GM19351 (cell line): ENCODE data around the gene ETS2.

ENCODE experiments used
- ATAC-seq: cut with Tn5 transposase; IDR thresholded peaks from one replicate; pipeline ENCODE4 v1.9.1; 2021; ENCODE audit warnings: mild to moderate bottlenecking, moderate library complexity; ENCODE audit not compliant: unreplicated experiment

The ETS2 gene

DNA sequence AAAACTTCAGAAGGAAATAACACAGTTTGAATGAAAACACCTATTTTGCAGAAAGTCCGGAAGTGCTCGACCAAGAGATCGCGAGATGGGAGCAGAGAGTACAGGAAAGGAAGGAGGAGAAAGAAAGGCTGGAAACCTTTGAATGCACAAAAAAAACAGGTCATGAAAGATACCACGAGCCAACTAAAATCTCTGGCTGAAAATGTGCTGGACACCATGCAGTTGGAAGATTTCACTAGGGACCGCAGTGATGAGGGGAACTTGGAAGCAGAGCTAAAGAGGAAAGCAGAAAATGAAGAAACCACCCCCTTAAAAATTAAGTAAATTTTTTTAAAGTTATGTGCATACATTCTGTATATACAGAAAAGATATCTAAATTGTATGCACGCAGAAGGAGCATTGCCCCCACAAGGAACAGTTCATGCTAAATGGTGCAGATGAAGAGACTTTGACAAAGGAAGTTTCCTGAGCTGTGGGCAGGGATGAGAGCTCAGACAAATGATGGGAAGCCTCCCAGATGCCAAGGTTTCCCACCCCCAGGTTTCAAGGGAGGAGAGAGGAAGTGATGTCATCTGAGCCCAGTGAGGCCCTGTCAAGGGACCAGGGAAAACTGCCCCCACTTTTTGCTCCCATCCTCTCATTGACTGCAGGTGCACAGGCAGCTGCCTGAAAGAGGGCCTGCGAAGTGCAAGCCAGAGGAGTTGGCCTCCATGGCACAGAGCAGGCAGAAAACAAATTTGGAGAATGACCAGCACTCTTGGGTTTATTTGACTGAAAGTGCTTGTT lies 52.5 kb downstream of the ETS2 start:
- ATAC-seq, result no peak

DNA sequence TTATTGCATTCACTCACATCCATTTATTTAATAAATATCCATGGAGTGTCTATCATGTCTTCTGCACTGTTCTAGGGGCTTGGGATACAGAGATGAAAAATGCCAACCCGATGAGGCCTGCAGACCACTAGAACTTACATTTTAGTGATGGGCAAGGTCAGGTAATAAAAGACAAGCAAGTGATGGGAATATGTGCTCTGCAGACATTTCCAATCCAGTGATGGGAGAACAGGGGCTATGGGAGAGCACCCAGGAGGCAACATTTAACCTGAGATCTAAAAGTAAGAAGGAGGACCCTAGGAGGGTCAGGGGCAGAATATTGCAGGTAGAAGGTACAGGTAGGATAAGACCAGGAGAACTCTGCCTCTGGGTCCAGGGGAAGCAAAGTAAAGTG lies 53.1 kb downstream of the ETS2 start:
- ATAC-seq, result no peak

DNA sequence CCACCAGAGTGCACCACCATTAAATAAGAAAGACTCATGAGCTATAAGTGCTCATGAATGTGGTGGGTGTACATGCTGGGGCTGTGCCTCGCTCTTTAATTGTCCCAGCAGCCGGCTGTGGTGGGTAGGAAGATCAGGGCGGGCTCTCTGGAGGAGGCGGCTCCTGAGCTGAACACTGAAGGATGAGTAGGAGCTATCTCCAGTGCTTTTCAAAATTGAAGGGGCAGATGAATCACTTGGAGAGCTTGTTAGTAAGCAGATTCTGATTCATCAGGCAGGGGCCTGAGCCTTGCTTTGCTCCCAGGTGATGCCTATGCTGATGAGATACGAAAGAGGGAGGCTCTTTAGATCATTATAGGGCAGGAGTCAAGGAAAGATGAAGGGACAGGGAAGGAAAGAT lies 54.1 kb downstream of the ETS2 start:
- ATAC-seq, result no peak

DNA sequence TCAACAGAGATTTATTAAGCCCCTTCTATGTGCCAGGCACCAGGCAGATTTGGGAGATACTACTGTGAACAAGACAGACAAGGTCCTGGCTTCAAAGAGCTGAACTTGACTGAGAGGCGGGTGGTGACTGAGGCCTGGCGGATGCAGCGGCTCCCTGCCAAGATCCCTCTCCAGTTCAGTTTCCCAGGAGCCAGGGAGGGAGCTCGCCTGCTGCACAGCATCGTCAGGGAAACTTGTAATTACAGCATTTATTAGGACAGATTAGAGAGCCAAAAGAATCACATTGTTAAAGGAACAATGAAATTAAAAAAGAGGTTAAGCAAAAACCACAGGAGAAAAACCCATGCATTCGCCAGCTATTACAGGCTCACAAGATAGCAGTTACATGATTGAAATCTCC lies 55.3 kb downstream of the ETS2 start:
- ATAC-seq, result no peak

DNA sequence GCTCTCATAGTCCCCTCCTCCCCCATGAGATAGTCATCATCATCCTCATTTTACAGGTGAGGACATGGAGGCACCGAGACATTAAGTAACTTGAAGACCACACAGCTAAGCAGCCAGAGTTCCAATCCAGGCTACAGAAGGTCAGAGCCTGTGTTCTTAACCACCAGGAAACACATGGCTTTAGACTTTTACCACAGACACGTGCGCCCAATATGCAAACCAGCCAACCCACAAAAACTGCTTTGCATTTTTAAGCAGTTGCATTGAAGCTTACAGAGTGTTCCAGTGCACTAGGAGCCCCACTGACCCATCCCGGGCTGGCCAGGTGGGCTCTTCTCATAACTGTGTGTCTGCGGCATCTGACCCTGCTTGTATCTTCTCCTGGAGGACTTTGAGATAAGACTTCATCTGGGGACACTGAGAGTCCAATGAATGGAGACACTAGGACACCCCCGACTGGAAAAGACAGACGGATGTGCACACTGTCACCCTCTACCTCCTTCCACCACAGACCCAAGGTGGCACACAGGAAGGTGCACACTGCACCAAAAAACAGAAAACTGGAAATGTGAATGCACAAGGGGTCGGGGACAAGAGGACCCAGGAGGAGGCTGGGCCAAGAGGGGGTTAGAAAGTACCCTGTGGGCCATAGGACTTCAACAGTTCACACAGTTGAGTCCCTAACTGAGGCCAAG lies 56.4 kb downstream of the ETS2 start:
- ATAC-seq, result peak; percentile 90

DNA sequence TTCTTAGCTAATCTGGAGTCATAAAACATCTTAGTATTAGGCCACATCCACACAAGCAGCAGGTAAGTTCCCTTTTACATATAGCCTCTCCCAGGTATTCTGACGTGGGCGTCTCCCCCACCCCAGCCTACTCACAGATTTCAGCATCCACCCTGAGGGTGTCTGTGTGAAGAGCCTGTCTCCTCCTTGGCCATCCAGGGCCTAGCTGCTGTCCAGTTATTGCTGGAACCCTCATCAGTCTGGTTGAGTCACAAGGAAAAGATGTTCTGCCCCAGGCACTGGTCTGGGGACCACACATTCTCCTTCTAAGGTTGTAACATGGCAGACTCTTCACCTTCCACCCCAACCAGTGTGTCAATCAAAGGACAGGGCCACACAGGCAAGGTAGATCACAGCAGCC lies 57.6 kb downstream of the ETS2 start:
- no peak for ATAC-seq

DNA sequence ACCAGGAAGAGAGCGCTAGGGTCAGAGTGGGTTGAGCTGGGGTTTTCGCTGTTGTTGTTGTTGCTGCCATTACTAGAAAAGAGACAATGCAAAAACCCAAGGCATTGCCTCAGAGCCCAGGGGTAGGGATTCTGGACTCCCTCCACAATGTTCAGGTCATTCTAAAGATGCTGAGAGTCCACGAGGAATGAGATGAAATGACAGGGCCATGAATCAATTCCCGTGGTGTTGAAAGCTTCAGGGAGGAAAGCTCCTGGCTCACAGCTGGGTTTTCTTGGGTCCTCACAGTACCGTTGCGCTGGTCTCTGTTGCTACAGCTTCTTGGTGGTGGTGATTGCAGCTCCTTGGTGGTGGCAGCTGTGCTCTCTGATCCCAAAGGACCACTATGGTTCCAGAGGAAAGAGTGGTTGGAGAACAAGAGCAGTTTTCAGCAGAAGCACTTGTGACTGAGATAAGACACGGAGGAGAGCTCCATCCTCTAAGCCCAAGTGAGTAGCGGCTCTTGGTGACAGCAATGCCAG lies 58.2 kb downstream of the ETS2 start:
- no peak for ATAC-seq

DNA sequence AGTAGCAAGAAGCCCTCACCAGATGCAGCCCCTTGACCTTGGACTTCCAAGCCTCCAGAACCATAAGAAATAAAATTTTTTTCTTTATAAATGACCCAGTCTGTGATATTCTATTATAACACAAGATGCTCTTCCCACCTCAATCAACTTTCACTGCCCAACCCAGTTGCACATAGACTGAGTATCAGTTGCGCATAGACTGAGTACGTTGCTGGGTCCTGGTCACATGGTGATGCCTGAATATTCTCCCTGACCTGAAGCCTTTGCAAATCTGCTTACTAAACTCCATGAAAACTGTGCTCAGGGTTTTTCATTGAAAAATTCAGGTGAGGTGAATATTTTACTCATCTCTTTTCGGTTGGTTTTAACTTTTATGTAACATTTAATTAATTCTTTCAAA lies 59.2 kb downstream of the ETS2 start:
- ATAC-seq, result no peak

DNA sequence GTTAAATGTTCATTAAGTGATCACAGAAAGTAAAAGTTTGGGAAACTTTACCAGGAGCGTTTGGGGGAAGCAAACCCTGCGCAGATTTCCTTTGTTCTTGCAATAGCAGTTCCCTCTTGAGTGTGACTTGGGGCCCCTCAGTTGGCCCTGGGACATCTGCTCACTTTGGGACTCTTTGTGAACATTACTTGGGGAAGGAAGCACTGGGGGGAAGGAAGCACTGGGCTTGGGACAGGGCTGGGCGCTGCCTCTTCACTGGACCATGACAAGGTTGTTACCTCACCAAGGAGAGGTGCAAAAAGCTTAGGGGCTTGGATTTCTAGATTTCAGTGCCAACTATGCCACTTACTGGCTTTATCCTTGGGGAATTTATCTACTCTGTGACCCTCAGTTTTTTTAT lies 63.5 kb downstream of the ETS2 start:
- ATAC-seq, result no peak

DNA sequence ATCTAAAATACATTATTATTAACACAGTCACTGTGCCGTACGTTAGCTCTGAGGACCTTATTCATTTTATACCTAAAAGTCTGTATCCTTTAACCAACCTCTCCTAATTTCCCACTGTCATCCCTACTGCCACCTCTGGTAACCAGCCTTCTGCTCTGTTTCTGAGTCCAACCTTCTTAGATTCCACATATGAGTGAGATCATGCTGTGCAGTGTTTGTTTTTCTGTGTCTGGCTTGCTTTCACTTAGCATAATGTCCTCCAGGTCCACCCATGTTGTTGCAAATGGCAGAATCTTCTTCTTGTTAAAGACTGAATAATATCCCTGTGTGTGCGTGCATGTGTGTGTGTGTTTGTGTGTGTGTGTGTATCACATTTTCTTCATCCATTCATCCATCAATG lies 64.2 kb downstream of the ETS2 start:
- no peak for ATAC-seq
